Retinal pigment epithelial cell (primary cell): ENCODE data around the gene ZNF516.

ENCODE experiments used
- DNase-seq: peaks from one replicate; pipeline ENCODE4 v3.0.0-alpha.2; 2010; ENCODE audit warnings: low read depth
- H3K4me3 ChIP-seq: 2 replicates; pipeline ENCODE4 v1.5.1; 2011; ENCODE audit warnings: mild to moderate bottlenecking, low read length, control low read depth, moderate library complexity
- TF ChIP-seq, protein P1 (sequence below): conservative IDR thresholded peaks from 2 replicates; pipeline ENCODE4 v1.5.1; 2011; ENCODE audit warnings: low read depth, low read length, control low read depth, inconsistent platforms

The ZNF516 gene

DNA sequence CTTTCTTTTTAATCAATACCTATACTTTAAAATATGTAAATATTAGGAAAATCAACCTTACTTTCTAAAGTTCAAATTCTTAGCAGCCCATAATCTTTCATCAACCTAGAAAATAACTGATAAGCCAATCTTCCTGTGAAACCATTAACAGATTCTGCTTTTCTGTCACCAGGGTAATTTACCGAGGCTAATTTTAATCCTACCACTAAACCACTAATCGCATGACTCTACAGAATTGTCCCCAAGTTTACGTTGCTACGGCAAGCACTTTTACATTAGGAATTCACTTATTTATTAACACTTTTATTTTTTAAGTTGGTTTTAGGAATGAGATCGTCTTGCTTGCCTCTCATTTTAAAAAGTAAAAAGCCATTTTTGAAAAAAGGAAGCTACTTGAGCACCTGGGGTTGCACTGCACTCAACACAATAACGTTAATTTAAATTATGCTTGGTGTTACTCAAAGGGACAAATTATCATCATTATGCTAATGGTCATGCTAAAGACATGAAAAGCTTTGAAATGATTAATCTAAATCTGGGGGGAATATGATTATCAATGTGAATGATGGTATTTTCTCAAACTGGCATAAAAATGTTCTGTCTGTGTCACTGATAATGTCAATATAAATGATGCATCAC lies 10.2 kb downstream of the ZNF516 start:
- DNase-seq = no peak
- no peak overlapping the region for H3K4me3 ChIP-seq
- TF ChIP-seq, protein P1, sequence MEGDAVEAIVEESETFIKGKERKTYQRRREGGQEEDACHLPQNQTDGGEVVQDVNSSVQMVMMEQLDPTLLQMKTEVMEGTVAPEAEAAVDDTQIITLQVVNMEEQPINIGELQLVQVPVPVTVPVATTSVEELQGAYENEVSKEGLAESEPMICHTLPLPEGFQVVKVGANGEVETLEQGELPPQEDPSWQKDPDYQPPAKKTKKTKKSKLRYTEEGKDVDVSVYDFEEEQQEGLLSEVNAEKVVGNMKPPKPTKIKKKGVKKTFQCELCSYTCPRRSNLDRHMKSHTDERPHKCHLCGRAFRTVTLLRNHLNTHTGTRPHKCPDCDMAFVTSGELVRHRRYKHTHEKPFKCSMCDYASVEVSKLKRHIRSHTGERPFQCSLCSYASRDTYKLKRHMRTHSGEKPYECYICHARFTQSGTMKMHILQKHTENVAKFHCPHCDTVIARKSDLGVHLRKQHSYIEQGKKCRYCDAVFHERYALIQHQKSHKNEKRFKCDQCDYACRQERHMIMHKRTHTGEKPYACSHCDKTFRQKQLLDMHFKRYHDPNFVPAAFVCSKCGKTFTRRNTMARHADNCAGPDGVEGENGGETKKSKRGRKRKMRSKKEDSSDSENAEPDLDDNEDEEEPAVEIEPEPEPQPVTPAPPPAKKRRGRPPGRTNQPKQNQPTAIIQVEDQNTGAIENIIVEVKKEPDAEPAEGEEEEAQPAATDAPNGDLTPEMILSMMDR = no peak

DNA sequence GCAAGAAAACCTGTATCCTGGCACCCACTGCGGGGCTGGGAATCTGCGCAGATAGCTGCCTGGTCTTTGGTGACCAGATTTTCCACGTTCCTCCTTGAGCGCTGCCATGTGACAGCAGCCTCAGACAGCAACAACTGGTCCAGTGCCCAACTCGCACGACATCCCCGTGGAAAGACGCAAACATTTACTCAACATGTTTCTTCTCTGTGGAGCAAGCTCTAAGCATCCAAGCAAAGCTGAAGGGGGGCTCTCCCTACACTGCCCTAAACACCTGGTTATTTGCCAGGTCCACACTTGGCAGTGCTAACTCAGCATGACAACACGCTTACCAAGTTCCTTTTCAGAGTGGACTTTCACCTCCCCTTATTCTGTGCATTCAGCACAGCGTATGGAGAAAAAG lies 11.3 kb downstream of the ZNF516 start:
- TF ChIP-seq, protein P1 = no peak

GRCh38 chr18:76482971-76483691 lies 11.9 kb downstream of the ZNF516 start:
- DNase-seq = no peak
- TF ChIP-seq, protein P1 = no peak

More for the DNA sequence above, 11.3 kb downstream of the ZNF516 start:
- H3K4me3 ChIP-seq = no peak overlapping the region
- DNase-seq = no peak

DNA sequence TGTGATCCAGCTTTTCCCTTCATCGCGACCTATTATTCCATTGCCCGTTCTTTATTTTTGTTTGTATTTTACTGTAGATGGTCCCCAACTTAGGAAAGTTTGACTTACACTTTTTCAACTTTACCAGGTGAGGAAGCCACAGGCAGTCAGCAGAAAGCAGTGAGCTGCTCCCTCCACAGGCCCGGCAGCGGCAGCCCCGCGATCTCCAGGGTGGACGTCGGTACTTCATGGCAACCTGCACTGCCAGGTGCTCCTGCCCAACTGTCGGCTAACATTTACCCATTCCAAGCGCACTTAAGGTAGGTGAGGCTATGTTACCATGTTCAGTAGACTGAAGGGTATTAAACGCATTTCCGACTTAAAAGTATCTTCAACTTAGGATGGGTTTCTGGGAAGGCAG lies 12.8 kb downstream of the ZNF516 start:
- DNase-seq = no peak
- H3K4me3 ChIP-seq = no peak overlapping the region
- TF ChIP-seq, protein P1 = no peak

More at GRCh38 chr18:76482971-76483691, 11.9 kb downstream of the ZNF516 start:
- H3K4me3 ChIP-seq = no peak overlapping the region

DNA sequence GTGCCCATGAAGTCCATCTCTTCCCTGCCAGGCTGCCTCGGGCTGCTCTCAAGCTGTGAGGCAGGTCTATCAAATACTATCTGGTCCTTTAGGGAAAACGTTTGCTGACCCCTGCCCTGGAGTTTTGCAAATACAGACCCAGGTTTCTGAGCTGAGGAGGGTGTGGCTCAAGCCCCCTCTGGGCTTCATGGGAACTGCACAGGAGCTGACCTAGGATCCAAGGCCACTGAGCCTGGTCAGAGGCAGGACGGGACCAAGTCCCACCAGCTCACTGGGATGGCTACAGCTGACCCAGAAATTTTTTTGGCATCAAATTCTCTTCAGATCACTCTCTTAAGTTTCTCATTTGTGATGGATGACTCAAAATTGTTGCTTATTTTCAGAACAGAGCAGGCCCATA lies 14.1 kb downstream of the ZNF516 start:
- H3K4me3 ChIP-seq = no peak overlapping the region
- TF ChIP-seq, protein P1 = peak; percentile 32
- DNase-seq = no peak

- no peak for DNase-seq
- H3K4me3 ChIP-seq = no peak overlapping the region
- TF ChIP-seq, protein P1 = no peak
Observed at GRCh38 chr18:76479351-76480238, 15.4 kb downstream of the ZNF516 start.
